ENCODE data around the gene FTO. TPM values are rescaled to one million over a fixed set of nuclear protein-coding genes. Genes with fewer than 3 reads are reported as not detected.

FTO gene
- total RNA-seq, 4 donors from 2014 or later: 98.1 to 127 (median 109) TPM

GRCh38 chr16:54118846-54119245 is 414.9 kb downstream of the FTO start:
- no peak for DNase-seq (ENCODE audit: low spot score in 2 of 2)
- Histone ChIP-seq H3K4me3 (no peak overlapping the region), H3K27me3 (no peaks in the 10 kb centered on the region), H3K36me3 (peaks cover 0 to 67% (median 0%) of the 10 kb centered on the region in 3 donors), H3K27ac (no peak overlapping the region), H3K4me1 (no peaks in the 10 kb centered on the region), H3K9me3 (no peaks in the 10 kb centered on the region)
- 82 to 95% methylated on average over 3 of the region's 3 CpGs for WGBS, 2 donors
- no peak for TF ChIP-seq CTCF (IDR thresholded peaks at IDR 0.05)
- no peak for TF ChIP-seq EP300 (IDR thresholded peaks at IDR 0.05)

DNA sequence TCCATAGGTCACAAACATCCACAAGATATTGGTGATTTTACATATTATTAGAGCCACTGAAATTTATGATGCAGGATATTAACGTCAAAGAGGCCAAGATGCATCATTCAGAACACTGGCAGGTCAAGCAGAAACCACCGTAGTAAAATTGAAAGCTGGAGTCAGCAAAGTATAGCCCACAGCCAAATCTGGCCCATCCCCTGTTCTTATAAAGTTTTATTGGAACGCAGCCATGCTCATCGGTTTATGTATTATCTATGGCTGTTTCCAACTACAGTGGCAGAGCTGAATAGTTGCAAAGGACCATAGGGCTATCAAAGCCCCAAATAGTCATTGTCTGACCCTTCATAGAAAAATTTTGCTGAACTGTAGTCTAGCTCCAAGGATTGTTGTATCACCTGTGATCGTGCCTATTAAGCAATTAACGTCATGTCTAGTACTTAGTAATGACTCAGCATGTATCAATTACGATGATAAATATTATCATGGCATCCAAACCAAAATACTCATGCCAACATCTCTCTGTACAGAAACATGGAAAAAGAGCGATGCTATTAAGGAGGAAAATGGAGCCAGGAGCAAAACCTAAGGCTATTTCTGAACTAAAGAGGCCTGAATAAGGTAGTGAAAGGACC is 417.0 kb downstream of the FTO start:
- 90 to 91% methylated on average over 8 of the region's 8 CpGs for WGBS, 2 donors
- Histone ChIP-seq H3K9me3 (no peaks in the 10 kb centered on the region), H3K36me3 (peaks cover 0 to 47% (median 0%) of the 10 kb centered on the region in 3 donors), H3K27ac (no peak overlapping the region), H3K4me3 (no peak overlapping the region), H3K27me3 (no peaks in the 10 kb centered on the region), H3K4me1 (no peaks in the 10 kb centered on the region)
- no peak for TF ChIP-seq CTCF (IDR thresholded peaks at IDR 0.05)
- no peak for TF ChIP-seq POLR2A (IDR thresholded peaks at IDR 0.05)
- no peak for TF ChIP-seq EP300 (IDR thresholded peaks at IDR 0.05)
- no peak for DNase-seq (ENCODE audit: low spot score in 2 of 2)

GRCh38 chr16:54121539-54122295 is 417.8 kb downstream of the FTO start:
- no peaks in the 10 kb centered on the region for H3K4me1 ChIP-seq
- H3K9me3 ChIP-seq: no peaks in the 10 kb centered on the region
- H3K36me3 ChIP-seq: peaks cover 0 to 47% (median 0%) of the 10 kb centered on the region in 3 donors
- no peak overlapping the region for H3K4me3 ChIP-seq
- TF ChIP-seq POLR2A (IDR thresholded peaks at IDR 0.05) (no peak), CTCF (IDR thresholded peaks at IDR 0.05) (no peak), EP300 (IDR thresholded peaks at IDR 0.05) (no peak)
- no peak overlapping the region for H3K27ac ChIP-seq
- 94 to 98% methylated on average over 35 of the region's 35 CpGs for WGBS, 2 donors
- DNase-seq (ENCODE audit: low spot score in 2 of 2): no peak
- no peaks in the 10 kb centered on the region for H3K27me3 ChIP-seq

DNA sequence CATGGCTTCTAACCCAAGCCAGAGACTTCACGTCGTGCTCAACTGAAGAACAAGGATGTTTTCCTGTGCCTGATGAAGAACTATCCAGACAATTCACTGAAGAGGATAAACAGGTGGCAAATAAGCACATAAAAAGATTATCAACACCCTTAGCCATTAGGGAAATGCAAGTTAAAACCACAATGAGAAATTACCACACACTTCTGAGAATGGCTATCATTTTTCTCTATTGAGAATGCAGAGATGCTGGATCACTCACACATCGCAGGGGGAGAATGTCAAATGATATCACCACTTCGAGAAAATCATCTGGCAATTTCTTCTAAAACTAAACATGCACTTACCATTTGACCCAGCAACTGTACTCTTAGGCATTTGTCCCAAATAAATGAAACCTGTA is 419.8 kb downstream of the FTO start:
- Histone ChIP-seq H3K36me3 (peaks cover 0 to 37% (median 0%) of the 10 kb centered on the region in 3 donors), H3K9me3 (no peaks in the 10 kb centered on the region), H3K4me1 (no peaks in the 10 kb centered on the region), H3K4me3 (no peak overlapping the region), H3K27me3 (no peaks in the 10 kb centered on the region), H3K27ac (no peak overlapping the region)
- no peak for DNase-seq (ENCODE audit: low spot score in 2 of 2)
- TF ChIP-seq POLR2A (IDR thresholded peaks at IDR 0.05) (no peak), EP300 (IDR thresholded peaks at IDR 0.05) (no peak), CTCF (IDR thresholded peaks at IDR 0.05) (no peak)
- 53 to 63% methylated on average over 4 of the region's 4 CpGs for WGBS, 2 donors

All from tibial nerve (tissue), 4 donors.